Gastroesophageal sphincter (tissue), 3 donors: ENCODE measurements around the gene SH3RF3.

Experiments
- CTCF ChIP-seq, 4 experiments: fragments of 200-600 bp in 2 of 4; fragments of 450-650 bp in 2 of 4; sonication (generic) in 1 of 4; IDR thresholded peaks; one replicate each; pipeline ENCODE4 v1.5.1; 2017 to 2019; ENCODE audit warnings: antibody characterized with exemption in 4 of 4, mild to moderate bottlenecking in 2 of 4, moderate library complexity in 2 of 4
- POLR2A ChIP-seq, 2 donors: fragments of 450-650 bp; IDR thresholded peaks; one replicate each; pipeline ENCODE4 v1.6.1; 2017; ENCODE audit warnings: antibody characterized with exemption in 2 of 2, mild to moderate bottlenecking in 2 of 2, moderate library complexity in 1 of 2
- POLR2AphosphoS5 ChIP-seq: sonication (generic); formaldehyde crosslinking; IDR thresholded peaks from one replicate; pipeline ENCODE4 v1.6.1; 2017; ENCODE audit warnings: antibody characterized with exemption

- TF ChIP-seq CTCF (IDR thresholded peaks at IDR 0.05) (no peak), POLR2AphosphoS5 (no peak), POLR2A (IDR thresholded peaks at IDR 0.05) (no peak)
Measured at GRCh38 chr2:109155553-109156451, 26.8 kb downstream of the SH3RF3 start.
